Measurements from ENCODE around the gene ATG4C. TPM values are rescaled to one million over a fixed set of nuclear protein-coding genes. Genes with fewer than 3 reads are reported as not detected.

ATG4C gene
- total and polyA plus RNA-seq, 2 of the 4 experiments (the other 2 are of a cell fraction), result 4.7 to 7.2 TPM

- no peak overlapping the region for H4K8ac ChIP-seq (ENCODE audit: low read depth in 2 of 2, low read length in 2 of 2)
- H4K5ac ChIP-seq (ENCODE audit: low read depth, low read length), result no peak overlapping the region
- H3K79me1 ChIP-seq (ENCODE audit: low read depth in 1 of 2, low read length in 2 of 2), result no peaks in the 10 kb centered on the region
- no peaks in the 10 kb centered on the region for H3K4me1 ChIP-seq (ENCODE audit: control insufficient read depth, insufficient read depth, low read length)
- dilution Hi-C loops (cut with HindIII; ENCODE audit: low sequenced_read_pairs, unreplicated experiment), result no loop called here
- DNase-seq (no peak), ATAC-seq (ENCODE audit: low read depth) (no peak)
- H3K9me1 ChIP-seq (ENCODE audit: insufficient read depth, low read length), result no peaks in the 10 kb centered on the region
- intact Hi-C loops (cut with micrococcal nuclease), result no loop called here
- no peak overlapping the region for H2BK120ac ChIP-seq (ENCODE audit: low read depth, low read length)
- ChIA-PET POLR2A (ENCODE audit: unreplicated experiment) (no interaction called here), CTCF (no interaction called here)
- H4K91ac ChIP-seq (ENCODE audit: insufficient read depth, low read depth, low read length), result no peak overlapping the region
- in situ Hi-C loops (cut with MboI; ENCODE audit: low sequenced_read_pairs), result no loop called here
- H3K56ac ChIP-seq (ENCODE audit: extremely low read depth, insufficient read depth, low read length), result no peak overlapping the region
- no peak overlapping the region for H2AK5ac ChIP-seq (ENCODE audit: low read depth, low read length)
- no peak overlapping the region for H3K14ac ChIP-seq (replicated peaks; ENCODE audit: low read depth, low read length)
- no CpG with 5 or more reads among the region's 1 CpG for WGBS, 2 experiments (ENCODE audit: extremely low coverage in 2 of 2, insufficient read length in 1 of 2)
- H2BK5ac ChIP-seq (ENCODE audit: low read depth, low read length, poor library complexity, severe bottlenecking), result no peak overlapping the region
- H3K4me2 ChIP-seq (ENCODE audit: low read depth, low read length), result no peak overlapping the region
- H4K20me1 ChIP-seq (ENCODE audit: insufficient read depth, low read length), result no peaks in the 10 kb centered on the region
- H3K4ac ChIP-seq (ENCODE audit: low read depth, low read length), result no peak overlapping the region
- TF ChIP-seq MAZ (IDR thresholded peaks at IDR 0.05; ENCODE audit: borderline replicate concordance, low read depth, low read length) (no peak), CEBPB (IDR thresholded peaks at IDR 0.05; ENCODE audit: low read depth, low read length) (no peak), MXI1 (IDR thresholded peaks at IDR 0.05; ENCODE audit: borderline replicate concordance, low read depth, low read length) (no peak), CHD1 (IDR thresholded peaks at IDR 0.05; ENCODE audit: low read depth, low read length) (no peak), USF2 (IDR thresholded peaks at IDR 0.05; ENCODE audit: low read depth, low read length) (no peak), SMC3 (IDR thresholded peaks at IDR 0.05; ENCODE audit: low read depth, low read length) (no peak), NFE2L2 (IDR thresholded peaks at IDR 0.05; ENCODE audit: low read depth, low read length) (no peak), BHLHE40 (IDR thresholded peaks at IDR 0.05; ENCODE audit: low read depth, low read length) (no peak), CTCF (conservative IDR thresholded peaks at IDR 0.05; ENCODE audit: low read depth, low read length) (no peak), FOS (IDR thresholded peaks at IDR 0.05; ENCODE audit: low read depth, low read length) (no peak), MAFK (IDR thresholded peaks at IDR 0.05; ENCODE audit: low read depth, low read length) (no peak), ELK1 (IDR thresholded peaks at IDR 0.05; ENCODE audit: borderline replicate concordance, low read depth, low read length) (no peak), RFX5 (IDR thresholded peaks at IDR 0.05; ENCODE audit: low read depth, low read length) (no peak), RAD21 (IDR thresholded peaks at IDR 0.05; ENCODE audit: low read length) (no peak), RCOR1 (IDR thresholded peaks at IDR 0.05; ENCODE audit: insufficient replicate concordance, low read length) (no peak)
- H3K36me3 ChIP-seq (ENCODE audit: control insufficient read depth, insufficient read depth, low read length), result no peaks in the 10 kb centered on the region
- H2AK9ac ChIP-seq (replicated peaks; ENCODE audit: low read depth, low read length, poor library complexity), result no peak overlapping the region
- no peak overlapping the region for H3K27ac ChIP-seq (ENCODE audit: insufficient read depth, low read length)
- BruUV-seq (replicated peaks), result no TSS peak
- no peak overlapping the region for H2BK20ac ChIP-seq (ENCODE audit: low read depth, low read length)
- no peak overlapping the region for H2AFZ ChIP-seq (replicated peaks; ENCODE audit: low read length, poor library complexity)
- H3K18ac ChIP-seq (ENCODE audit: low read depth, low read length), result no peak overlapping the region
- 0 out of 2 replicates have a peak, but pooled peaks cover 1% of the 10 kb centered on the region for H3K27me3 ChIP-seq (ENCODE audit: control insufficient read depth, insufficient read depth, low read length)
- H3K9me3 ChIP-seq (ENCODE audit: control insufficient read depth, insufficient read depth, low read length), result no peaks in the 10 kb centered on the region
- H3K4me3 ChIP-seq (ENCODE audit: insufficient read depth, low read depth, low read length), result no peak overlapping the region
- H3K9ac ChIP-seq (ENCODE audit: low read depth, low read length), result no peak overlapping the region
- no peak overlapping the region for H3K23ac ChIP-seq (ENCODE audit: low read depth, low read length)
- no peak overlapping the region for H2BK15ac ChIP-seq (ENCODE audit: low read depth, low read length)
These were observed 11.2 kb upstream of the ATG4C start for GRCh38 chr1:62772607-62773295.

Data from IMR-90 (cell line).